ENCODE results near the gene TOMM20. TPM values are rescaled to one million over a fixed set of nuclear protein-coding genes. Genes with fewer than 3 reads are reported as not detected.
"Not testable (repeated sequence)": the region's sequence is repeated elsewhere in the genome, so short reads cannot be mapped to it uniquely, and the experiment has no call there.

The TOMM20 gene
- total and polyA plus RNA-seq, 9 of the 15 experiments (the other 6 are each of a cell fraction or from before 2014, with no cell fraction given), result 70.6 to 334 (median 159) TPM

- no peaks in the 10 kb centered on the region for H3K79me2 ChIP-seq (ENCODE audit: control insufficient read depth, insufficient read depth, low read length)
- 53% methylated on average over 20 of the region's 20 CpGs for WGBS (ENCODE audit: insufficient coverage, low coverage, missing lambda C conversion rate)
- ATAC-seq, result no peak
- CTCF ChIA-PET (ENCODE audit: low intra/inter-chr PET ratio), result no interaction called here
- peak overlapping the region in 1 of 2 experiments; percentile 49; a peak in 2 of 4 replicates for H3K9ac ChIP-seq (ENCODE audit: insufficient read depth in 1 of 2, low read depth in 2 of 2, low read length in 2 of 2)
- H3K27ac ChIP-seq (ENCODE audit: extremely low read depth, low read depth, low read length), result no peak overlapping the region
- no peak overlapping the region for H2AFZ ChIP-seq (ENCODE audit: low read depth, low read length)
- BruUV-seq (replicated peaks), result no TSS peak
- no peaks in the 10 kb centered on the region for H3K27me3 ChIP-seq (ENCODE audit: control insufficient read depth in 2 of 2, insufficient read depth in 2 of 2, low read length in 2 of 2)
- H3K9me3 ChIP-seq (replicated peaks; ENCODE audit: control insufficient read depth, insufficient read depth, low read depth, low read length), result peaks cover 4% of the 10 kb centered on the region
- H4K20me1 ChIP-seq (replicated peaks; ENCODE audit: control insufficient read depth, insufficient read depth, low read length), result no peaks in the 10 kb centered on the region
- H3K9me1 ChIP-seq (ENCODE audit: control insufficient read depth, insufficient read depth, low read length), result peaks cover 3% of the 10 kb centered on the region
- POLR2A ChIA-PET, result interaction anchor here (0.6 to 1.1 kb wide), 9 partner anchors 15 to 469 kb away, joined by 3 to 6 read pairs (median 3); no protein-coding TSS in a partner anchor
- intact Hi-C loops (cut with micrococcal nuclease), result no loop called here
- H3K4me3 ChIP-seq, result no peak overlapping the region
- H3K4me2 ChIP-seq (ENCODE audit: insufficient read depth, low read length), result no peak overlapping the region
- TF ChIP-seq, protein P1, sequence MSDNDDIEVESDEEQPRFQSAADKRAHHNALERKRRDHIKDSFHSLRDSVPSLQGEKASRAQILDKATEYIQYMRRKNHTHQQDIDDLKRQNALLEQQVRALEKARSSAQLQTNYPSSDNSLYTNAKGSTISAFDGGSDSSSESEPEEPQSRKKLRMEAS (CRISPR knock-in tag; IDR thresholded peaks at IDR 0.05), result peak; percentile 18; the same call in 1 of the 2 replicates
- TF ChIP-seq CEBPB (tag; IDR thresholded peaks at IDR 0.05) (peak; percentile 20; the same call in 1 of the 2 replicates), HNRNPL (IDR thresholded peaks at IDR 0.05; ENCODE audit: low read depth, low read length) (no peak), GTF2A2 (tag; IDR thresholded peaks at IDR 0.05) (no peak)
- no peak for FAIRE-seq
- no peaks in the 10 kb centered on the region; the same call in 2 of the 3 replicates for H3K36me3 ChIP-seq (ENCODE audit: control insufficient read depth, insufficient read depth, low read length)
- in situ Hi-C loops (cut with MboI), result no loop called here
- DNase-seq (ENCODE audit: extremely low read depth in 1 of 4, low spot score in 3 of 4), result no peak
- H3K4me1 ChIP-seq (replicated peaks in 1 of 2; ENCODE audit: control insufficient read depth in 2 of 2, insufficient read depth in 2 of 2, low read length in 2 of 2), result peaks cover 24 to 29% of the 10 kb centered on the region in 2 experiments
Observed at GRCh38 chr1:235073331-235073967, 55.2 kb downstream of the TOMM20 start.

DNA sequence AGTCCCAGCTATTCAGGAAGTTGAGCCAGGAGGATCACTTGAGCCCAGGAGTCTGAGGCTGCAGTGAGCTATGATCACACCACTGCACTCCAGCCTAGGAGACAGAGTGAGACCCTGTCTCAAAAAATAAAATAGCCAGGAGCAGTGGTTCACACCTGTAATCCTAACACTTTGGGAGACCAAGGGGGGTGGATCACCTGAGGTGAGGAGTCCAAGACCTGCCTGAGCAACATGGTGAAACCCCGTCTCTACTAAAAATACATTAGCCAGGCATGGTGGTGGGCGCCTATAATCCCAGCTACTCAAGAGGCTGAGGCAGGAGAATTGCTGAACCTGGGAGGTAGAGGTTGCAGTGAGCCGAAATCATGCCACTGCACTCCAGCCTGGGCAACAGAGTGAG is 56.1 kb downstream of the TOMM20 start:
- peaks cover 33 to 38% of the 10 kb centered on the region in 2 experiments for H3K4me1 ChIP-seq (replicated peaks in 1 of 2; ENCODE audit: control insufficient read depth in 2 of 2, insufficient read depth in 2 of 2, low read length in 2 of 2)
- H3K79me2 ChIP-seq (ENCODE audit: control insufficient read depth, insufficient read depth, low read length); H3K36me3 ChIP-seq (ENCODE audit: control insufficient read depth, insufficient read depth, low read length); intact Hi-C loops (cut with micrococcal nuclease); ATAC-seq; CTCF ChIA-PET (ENCODE audit: low intra/inter-chr PET ratio); H3K9me3 ChIP-seq (replicated peaks; ENCODE audit: control insufficient read depth, insufficient read depth, low read depth, low read length); H2AFZ ChIP-seq (ENCODE audit: low read depth, low read length); FAIRE-seq; H3K27me3 ChIP-seq (ENCODE audit: control insufficient read depth in 2 of 2, insufficient read depth in 2 of 2, low read length in 2 of 2); H4K20me1 ChIP-seq (replicated peaks; ENCODE audit: control insufficient read depth, insufficient read depth, low read length); H3K27ac ChIP-seq (ENCODE audit: extremely low read depth, low read depth, low read length); H3K9ac ChIP-seq (ENCODE audit: insufficient read depth in 1 of 2, low read depth in 2 of 2, low read length in 2 of 2); in situ Hi-C loops (cut with MboI); BruUV-seq (replicated peaks); H3K4me3 ChIP-seq; H3K4me2 ChIP-seq (ENCODE audit: insufficient read depth, low read length); DNase-seq (ENCODE audit: extremely low read depth in 1 of 4, low spot score in 3 of 4); H3K9me1 ChIP-seq (ENCODE audit: control insufficient read depth, insufficient read depth, low read length): not testable (repeated sequence)
- WGBS (ENCODE audit: insufficient coverage, low coverage, missing lambda C conversion rate), result 48% methylated on average over 3 of the region's 3 CpGs
- POLR2A ChIA-PET, result interaction anchor here (1.1 kb wide), 1 partner anchor 22 kb away, joined by 4 read pairs; no protein-coding TSS in a partner anchor
